HG03432 (cell line): ENCODE results near the gene PDIA5.

Source experiments
- ATAC-seq: cut with Tn5 transposase; IDR thresholded peaks from one replicate; pipeline ENCODE4 v1.9.1; 2021; ENCODE audit warnings: mild to moderate bottlenecking, moderate library complexity; ENCODE audit not compliant: unreplicated experiment

The PDIA5 gene

DNA sequence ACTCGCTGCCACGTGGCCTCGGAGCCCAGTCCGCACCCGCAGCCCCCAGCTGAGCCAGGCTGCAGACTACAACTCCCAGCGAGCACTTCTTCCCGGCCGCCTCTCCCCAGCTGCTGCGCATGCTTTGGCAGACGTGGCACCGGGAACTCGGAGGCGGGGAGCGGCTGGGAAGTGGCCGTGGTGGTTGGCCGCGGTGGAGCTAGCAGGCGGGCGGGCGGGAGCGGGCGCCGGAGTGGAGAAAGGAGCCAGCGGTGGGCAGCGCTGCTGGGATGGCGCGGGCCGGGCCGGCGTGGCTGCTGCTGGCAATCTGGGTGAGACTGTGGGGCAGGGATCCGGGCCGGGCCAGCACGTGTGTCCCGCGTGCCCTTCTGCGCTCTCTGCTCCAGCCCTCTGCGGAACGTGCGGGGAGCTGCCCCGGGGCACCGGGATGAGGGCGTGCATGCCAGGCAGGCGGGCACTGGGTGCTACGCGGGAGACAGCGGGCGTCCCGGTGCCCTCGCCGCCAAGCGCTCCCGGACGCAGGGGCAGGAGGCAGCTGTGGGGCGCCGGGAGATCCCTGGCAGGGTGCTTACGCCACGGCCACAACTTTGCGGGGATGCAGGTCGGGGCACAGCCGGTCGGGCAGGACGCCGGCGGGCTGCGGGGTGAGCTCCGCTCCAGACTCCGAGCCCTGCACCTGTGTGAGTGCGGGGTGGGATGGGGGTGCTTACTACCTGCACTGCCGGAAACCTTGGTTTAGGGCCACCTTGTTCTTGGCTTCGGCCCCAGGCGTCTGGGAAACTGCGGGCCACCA lies at the start of gene PDIA5:
Gene PDIA5, plus strand, starts transcription at position 130 of the 793 bp plus-strand sequence. Its CDS starts 140 bp downstream, at position 270.
- peak; percentile 88 for ATAC-seq

- ATAC-seq: no peak
Measured at GRCh38 chr3:123018683-123019082, 48.1 kb upstream of the PDIA5 start.

DNA sequence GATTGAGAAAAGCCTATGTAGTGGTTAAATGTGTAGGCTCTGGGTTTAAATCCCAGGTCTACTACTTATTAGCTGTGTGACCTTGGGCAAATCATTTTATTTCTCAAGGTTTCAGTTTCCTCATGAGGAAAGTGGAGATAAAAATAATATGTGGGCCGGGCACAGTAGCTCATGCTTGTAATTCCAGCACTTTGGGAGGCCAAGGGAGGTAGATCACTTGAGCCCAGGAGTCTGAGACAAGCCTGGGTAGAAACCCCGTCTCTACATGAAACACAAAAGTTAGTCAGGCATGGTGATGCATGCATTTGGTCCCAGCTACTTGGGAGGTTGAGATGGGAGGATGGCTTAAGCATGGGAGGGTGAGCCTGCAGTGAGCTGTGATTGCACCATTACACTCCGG lies 47.7 kb upstream of the PDIA5 start:
- no peak for ATAC-seq

DNA sequence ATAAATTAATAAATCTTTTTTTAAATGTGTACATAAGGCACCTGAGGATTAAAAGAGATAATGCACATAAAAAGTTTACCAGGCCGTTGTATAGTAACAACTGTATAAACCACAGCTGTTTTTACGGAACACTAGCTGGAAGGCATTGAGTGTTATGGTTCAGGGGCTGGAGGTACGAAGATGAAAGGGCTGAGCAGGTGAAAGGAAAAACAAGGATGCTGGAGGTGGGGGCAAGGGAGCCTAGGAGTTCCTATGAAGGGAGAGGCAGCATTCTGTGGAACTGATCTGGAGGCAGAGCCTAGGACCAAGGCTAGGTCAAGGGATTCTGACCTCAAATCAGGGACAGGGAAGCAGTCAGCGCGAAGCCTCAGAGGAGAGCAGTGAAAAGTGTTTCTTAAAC lies 47.2 kb upstream of the PDIA5 start:
- no peak for ATAC-seq

DNA sequence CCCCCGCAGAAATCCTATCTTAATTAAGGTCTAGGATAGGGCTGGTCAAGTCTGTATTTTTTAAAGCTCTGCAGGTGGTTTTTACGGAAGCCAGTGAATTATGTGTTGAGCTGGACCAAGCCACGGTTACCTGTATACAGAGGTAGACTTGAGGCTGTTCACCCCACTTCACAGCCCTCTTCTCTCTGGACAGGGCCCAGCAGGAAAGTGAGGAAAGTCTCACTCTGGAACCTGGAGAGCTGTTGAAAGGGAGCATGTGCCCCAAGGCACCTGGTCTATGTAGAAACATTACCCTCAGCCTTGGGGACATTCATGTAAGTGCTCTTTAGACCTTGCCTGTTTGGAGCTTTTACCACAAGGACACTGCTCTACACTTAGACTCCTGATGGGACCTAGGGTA lies 46.1 kb upstream of the PDIA5 start:
- no peak for ATAC-seq

DNA sequence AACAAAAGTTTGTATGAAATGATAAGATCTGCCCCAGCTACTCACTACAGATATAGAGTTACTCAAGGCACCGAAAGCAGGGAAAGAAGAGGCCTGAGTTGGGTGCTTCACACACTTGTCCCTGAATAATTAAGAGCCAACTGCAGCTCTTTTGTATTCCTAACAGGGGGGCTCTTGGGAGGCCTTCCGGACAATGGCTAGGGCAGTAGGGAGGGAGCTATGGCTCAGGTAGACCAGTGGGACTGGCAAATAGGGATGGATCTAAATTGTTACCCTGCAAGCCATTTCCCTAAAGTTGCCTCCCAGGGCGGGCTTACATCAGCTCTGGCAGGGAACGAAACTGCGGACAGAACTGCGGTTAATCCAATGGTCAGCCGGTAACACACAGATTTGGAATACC lies 45.4 kb upstream of the PDIA5 start:
- no peak for ATAC-seq

DNA sequence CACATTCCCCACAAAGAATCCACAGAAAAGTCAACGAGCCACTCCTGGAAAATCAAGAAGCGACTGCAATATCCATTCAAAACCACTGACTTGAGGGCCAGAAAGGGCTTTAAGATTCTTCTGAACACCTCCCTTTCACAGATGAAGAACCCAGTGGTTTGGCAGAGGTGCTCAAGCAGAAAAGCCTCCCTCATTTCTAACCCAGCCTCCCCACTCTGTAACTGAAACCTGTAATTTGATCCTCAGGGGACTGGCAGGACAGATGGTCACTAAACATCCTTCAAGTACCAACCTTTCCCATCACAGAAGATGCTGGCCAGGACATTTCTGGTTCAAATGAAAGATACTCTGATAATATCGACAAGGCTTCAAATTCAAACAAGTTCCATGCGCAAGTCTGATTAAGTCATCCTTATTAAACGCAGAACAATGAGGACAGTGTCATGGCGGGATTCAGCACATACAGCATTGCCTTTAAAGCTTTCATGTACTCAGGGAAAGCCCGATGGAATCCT lies 44.8 kb upstream of the PDIA5 start:
- no peak for ATAC-seq

GRCh38 chr3:123024056-123024455 lies 42.8 kb upstream of the PDIA5 start:
- no peak for ATAC-seq

DNA sequence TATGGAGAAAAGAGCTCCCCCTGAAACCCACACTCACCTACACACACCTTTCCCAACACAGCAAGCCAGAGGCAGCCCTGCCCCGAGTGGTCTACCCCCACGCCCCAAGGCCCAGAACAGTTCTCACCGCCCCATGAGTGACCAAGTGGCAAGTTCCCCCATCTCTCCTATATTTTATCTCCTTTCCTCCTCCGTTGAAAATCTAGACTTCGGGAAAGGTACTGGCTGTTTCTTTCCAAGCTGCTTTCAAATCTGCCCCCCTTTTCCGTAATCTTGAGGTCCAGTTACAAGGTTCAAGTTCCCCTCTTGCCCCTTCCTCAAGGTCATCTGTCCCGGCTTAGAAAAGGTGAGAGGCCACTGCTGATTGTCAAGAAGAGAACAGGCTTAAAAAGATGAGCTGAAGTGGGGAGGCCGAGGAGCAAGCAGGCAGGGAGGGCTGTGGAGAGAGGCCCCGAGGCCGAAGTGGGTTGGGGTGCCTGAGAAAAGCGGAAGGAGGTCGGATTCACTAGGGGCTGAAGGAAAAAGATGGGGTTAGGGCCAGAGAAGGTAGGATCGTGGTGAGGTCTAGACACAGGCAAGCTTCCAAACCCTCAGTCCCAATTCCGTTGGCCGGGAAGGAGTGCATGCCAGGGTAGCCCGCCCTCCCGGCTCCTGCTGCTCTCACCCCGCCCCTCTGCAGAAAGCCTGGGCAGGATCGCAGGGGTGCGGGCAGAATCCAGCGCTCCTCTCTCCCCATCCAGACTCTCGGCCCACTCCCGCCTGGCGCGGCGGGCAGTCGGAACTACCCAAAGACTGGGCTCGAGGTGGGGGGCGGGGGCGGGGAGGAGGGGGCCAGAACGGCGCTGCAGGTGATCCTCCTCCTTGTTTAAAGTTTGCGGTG lies 40.9 kb upstream of the PDIA5 start:
- ATAC-seq: no peak

GRCh38 chr3:123026565-123027291 lies 40.1 kb upstream of the PDIA5 start:
- no peak for ATAC-seq

DNA sequence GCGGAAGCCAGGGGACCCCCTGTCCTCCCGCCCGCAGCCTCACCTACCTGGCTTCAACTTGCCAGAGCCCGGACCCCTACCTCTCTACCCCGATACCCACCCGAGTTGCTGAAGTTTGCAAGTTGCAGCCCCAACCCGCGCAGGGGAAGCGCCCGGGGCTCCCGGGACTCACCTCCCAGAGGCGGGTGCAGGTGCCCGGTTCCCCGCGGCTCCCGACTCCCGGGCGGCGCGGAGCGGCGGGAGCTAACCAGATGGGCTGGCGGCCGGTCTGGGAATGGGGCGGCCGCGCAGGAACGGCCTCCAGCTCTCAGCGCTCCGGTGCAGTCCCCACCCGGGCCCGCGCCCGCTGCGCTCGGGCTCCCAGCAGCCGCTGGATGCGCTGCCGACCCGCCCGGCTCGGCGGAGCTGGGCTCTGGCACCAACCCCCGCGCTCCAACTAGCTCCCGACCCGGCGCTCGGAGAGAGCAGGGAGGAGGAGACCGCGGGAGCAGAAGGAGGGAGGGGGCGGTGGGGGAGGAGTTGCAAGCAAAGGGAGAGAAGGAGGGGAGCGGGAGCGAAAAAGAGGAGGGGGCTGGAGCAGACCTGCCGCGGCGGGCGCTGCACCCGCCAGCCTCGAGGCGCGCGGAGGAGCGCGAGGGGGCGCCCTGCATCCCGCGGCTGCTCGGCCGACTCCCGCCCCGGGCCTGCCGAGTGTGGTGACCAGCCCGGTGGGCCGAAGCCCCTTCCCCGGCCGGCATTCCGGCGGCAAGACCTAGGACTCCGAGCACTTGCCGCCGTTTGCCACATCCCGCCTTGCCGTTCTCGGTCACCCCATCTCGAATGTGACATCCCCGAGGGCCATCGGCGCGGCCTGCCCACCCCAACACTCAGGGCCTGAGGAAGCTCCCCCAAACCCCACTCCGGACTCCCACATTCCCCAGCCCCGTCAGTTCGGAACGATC lies 39.3 kb upstream of the PDIA5 start, which contains the start of gene SEMA5B:
Gene SEMA5B, minus strand, starts transcription at position 472 of the 941 bp plus-strand sequence. CDS start 66,500 bp downstream, outside the sequence.
- ATAC-seq: no peak

DNA sequence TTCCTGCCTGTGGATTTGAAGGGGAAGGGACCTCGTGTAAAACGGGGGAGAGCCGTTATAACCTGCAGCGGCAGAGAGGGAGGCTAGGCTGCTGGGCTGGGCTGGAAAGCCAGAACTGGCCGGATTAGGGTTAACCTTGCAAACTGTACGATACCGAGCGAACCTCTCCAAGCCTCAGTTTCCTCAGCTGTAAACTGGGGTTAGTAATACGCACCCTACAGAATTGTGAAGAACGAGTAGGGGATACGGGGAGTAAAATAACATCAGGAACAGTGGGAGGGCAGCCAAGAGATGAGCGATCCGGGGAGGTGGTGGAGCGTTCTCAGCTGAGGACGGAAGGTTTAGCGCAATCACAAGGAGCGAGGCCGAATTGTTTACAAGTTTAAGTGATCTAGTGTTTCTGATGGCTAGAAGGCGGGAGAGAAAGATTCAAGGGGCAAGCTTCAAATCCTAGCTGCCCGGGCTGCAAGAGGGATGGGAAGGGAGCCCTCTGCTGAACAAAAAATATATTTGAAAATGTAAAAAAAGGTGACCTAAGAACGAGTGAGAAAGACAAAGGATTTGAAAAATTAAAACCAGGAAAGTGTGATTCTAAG lies 38.5 kb upstream of the PDIA5 start:
- no peak for ATAC-seq

DNA sequence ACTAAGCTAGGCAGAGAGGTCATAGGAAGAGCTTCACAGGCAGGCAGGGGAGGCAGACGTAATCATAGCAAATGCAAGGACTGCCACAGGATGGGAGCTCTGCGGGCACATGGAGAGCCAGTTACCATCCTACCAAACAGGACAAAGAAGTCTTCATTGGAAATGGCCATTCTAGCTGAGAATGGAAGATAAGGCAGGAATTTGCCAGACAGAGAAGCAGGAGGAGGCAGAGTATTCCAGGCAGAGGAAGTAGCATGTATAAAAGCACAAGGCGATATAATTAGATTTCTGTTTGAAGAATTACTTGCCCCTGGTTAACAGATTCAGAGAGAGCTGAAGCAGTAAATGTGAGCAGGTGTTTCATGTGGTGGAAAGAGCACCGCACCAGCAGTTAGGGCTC lies 35.8 kb upstream of the PDIA5 start:
- no peak for ATAC-seq

DNA sequence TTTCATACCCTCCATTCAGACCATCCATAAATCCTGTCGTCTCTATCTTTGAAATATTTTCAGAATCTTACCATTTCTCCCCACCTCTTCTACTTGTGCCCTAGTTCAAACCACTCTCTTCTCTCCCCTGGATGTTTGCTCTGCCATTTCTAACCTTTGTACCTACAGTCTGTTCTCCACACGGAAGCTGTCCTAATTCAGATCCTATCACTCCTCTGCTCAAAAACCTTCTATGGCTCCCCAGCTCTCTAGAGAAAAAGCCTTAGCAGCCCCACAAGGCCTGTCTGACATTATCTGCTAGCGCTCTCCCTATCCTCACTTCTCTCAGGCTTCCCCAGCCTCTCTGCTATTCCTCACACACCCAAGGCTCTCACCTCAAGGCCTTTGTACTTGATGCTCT lies 34.8 kb upstream of the PDIA5 start:
- ATAC-seq: no peak

DNA sequence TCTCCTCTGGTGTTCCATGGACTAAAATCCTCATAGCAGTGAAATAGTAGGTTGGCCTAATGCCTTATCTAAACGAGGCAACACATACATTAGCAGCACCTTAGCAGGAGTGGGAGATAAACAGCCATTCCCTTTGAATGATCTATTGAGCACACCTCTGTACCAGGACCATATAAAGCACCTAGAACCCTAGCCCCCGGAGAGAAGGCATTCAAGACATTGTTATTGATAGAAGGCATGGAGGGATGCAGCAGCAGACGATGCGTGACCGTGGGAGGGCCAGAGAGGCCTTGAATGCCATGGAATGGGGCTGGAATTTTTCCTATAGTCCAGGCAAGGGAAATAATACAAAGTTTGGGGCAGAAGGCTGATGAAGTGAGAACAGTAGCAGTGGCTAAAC lies 32.7 kb upstream of the PDIA5 start:
- no peak for ATAC-seq

GRCh38 chr3:123034996-123035395 lies 31.8 kb upstream of the PDIA5 start:
- ATAC-seq: no peak

DNA sequence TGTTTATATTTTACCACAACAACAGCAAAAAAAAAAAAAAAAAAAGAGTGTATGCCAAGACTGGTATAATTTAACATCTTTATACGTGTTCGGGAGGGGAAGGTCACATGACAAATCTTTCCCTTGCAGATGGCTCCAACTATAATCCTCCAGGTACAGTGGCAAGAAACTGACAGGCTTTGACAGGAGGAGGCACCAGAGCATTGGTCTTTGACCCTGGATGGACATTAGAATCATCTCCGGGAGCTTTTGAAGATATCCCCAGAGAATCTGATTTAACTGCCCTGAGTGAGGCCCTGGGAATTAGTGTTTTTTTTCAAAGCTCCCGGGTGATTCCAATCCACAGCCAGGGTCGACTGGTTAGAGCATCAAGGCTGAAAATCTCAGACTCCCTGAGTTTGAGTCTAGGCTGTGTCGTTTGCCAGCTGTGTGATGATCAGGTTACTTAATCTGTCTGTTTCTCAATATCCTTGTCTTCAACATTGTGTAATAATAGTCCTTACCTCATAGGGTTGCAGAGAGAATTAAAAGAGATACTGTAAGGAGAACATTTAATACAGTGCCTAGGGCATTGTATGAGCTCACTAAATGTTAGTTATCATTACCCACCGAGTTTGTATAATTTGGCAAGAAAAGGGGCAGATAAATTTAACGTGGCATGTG lies 30.3 kb upstream of the PDIA5 start:
- no peak for ATAC-seq

- ATAC-seq: no peak
Measured at GRCh38 chr3:123037015-123037375, 29.8 kb upstream of the PDIA5 start.

- ATAC-seq: no peak
Measured at GRCh38 chr3:123038751-123039150, 28.1 kb upstream of the PDIA5 start.
